ENCODE results near the gene CRISP1.

- TF ChIP-seq POLR2A (IDR thresholded peaks at IDR 0.05) (no peak), CTCF (IDR thresholded peaks at IDR 0.05) (no peak)
These were observed 24.7 kb upstream of the CRISP1 start for GRCh38 chr6:49890988-49891387.
